IPS-18c (cell line): Measurements from ENCODE around the gene RNF168.
"Not testable (repeated sequence)": the region's sequence is repeated elsewhere in the genome, so short reads cannot be mapped to it uniquely, and the experiment has no call there.

Experiments
- H3K4me3 ChIP-seq: 2 replicates; pipeline ENCODE4 v1.7.0; 2013; ENCODE audit warnings: low read depth, mild to moderate bottlenecking, low read length, moderate library complexity; ENCODE audit not compliant: insufficient read depth
- H3K9me3 ChIP-seq: one replicate; pipeline ENCODE4 v1.6.1; 2013; ENCODE audit warnings: mild to moderate bottlenecking, low read length, moderate library complexity; ENCODE audit not compliant: control insufficient read depth, insufficient read depth

RNF168 gene

DNA sequence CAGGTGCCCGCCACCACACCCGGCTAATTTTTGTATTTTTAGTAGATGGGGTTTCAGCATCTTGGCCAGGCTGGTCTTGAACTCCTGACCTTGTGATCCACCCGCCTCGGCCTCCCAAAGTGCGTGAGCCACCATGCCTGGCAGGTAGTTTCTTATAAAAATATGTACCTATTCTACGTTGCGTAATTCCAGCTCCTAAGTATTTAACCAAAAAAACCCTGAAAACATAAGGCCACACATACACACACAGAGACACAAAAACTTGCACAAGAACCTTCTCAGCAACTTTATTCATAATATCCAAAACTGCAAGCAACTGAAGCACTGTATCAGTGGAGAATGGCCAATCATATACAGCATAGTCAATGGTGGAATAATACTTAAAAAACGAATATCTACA is 5.3 kb downstream of the RNF168 start:
- Histone ChIP-seq H3K9me3 (peaks cover under 1% of the 10 kb centered on the region), H3K4me3 (no peak overlapping the region)

DNA sequence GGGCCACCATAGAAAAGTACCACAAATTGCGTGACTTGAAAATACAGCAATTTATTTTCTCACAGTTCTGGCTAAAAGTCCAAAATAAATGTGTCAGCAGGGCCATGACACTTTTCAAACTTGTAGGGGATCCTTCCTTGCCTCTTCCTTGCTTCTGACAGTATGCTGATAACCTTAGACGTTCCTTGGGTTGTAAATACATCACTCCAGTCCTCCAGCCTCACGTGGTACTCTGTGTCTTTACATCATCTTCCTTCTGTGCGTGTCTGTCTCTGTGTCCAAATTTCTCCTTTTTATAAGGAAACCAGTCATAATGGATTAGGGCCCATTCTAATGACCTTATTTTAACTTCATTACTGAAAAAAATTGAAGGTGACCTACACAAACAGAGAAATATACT is 7.4 kb downstream of the RNF168 start:
- Histone ChIP-seq H3K4me3 (no peak overlapping the region), H3K9me3 (no peaks in the 10 kb centered on the region)

DNA sequence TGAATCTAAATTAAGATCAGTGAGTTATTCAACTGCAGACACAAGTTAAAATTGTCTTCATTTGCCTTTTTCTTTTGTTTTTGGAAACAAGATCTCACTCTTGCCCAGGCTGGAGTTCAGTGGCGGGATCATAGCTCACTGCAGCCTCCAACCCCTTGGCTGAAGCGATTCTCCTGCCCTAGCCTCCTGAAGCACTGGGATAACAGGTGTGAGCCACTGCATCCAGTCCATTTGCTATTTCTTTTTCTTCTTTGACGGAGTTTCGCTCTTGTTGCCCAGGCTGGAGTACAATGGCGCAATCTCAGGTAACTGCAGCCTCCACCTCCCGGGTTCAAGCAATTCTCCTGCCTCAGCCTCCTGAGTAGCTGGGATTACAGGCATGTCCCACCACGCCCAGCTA is 10.3 kb downstream of the RNF168 start:
- Histone ChIP-seq H3K4me3 (no peak overlapping the region), H3K9me3 (no peaks in the 10 kb centered on the region)

DNA sequence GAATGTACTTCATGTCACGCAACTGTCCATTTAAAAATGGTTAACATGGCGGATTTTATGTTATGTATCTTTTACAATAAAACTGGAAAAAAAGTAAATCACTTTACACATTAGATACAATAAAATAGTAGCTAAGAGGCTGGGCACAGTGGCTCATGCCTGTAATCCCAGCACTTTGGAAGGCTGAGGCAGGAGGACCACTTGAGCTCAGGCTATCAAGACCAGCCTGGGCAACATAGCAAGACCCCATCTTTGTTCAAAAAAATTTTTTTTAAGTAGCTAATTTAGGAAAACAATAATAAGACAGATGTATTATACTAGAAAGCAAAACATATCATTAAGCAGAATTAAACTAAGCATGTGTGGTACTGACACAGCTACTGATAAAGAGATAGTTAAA is 11.5 kb downstream of the RNF168 start:
- Histone ChIP-seq H3K9me3 (no peaks in the 10 kb centered on the region), H3K4me3 (no peak overlapping the region)

DNA sequence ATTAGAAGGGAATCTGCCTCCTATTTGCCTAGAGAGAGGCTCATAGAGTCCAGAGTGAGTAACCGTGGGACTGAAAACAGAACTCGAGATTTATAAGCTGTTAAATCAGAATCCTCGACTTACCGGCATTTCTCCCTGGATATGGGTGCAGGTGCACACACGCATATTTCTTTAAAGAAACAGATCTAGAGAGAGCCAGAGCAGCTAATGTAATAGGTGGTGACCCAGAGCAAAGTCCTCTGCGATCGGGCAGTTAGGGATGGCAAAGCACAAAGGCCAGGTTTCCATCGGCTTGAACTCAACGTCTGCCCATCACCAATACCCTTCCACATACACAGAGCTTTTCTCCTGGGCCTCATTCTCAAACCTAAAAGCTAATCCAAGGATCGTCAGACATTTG is 13.8 kb downstream of the RNF168 start:
- Histone ChIP-seq H3K9me3 (no peaks in the 10 kb centered on the region), H3K4me3 (no peak overlapping the region)

DNA sequence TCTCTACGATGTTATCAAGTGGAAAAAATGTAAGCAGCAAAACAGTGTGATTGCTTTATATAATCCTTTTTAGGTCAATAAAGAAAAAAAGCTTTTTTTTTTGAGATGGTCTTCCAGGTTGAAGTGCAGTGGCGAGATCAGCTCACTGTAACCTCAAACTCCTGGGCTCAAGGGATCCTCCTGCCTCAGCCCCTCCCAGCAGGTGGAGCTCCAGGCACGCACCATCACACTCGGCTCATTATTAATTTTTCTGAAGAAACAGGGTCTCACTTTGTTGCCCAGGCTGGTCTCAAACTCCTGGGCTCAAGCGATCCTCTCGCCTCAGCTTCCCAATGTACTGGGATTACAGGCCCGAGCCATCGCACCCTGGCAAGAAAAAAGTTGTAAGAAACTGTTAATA is 17.3 kb downstream of the RNF168 start:
- H3K9me3 ChIP-seq = no peaks in the 10 kb centered on the region
- H3K4me3 ChIP-seq = no peak overlapping the region

DNA sequence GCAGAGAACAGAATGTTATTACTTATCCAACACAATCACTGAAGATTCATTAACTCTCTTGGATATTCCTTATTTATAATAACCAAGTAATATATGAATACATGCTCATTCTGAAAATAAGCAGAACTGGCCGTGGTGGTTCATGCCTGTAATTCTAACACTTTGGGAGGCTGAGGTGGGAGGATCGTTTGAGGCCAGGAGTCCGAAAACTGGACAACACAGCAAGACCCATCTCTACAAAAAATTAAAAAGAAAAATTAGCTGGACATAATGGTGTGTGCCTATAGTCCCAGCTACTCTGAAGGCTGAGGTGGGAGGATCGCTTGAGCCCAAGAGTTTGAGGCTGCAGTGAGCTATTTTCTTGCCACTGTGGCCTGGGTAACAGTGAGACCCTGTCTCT is 25.9 kb downstream of the RNF168 start:
- Histone ChIP-seq H3K4me3 (no peak overlapping the region), H3K9me3 (no peaks in the 10 kb centered on the region)

DNA sequence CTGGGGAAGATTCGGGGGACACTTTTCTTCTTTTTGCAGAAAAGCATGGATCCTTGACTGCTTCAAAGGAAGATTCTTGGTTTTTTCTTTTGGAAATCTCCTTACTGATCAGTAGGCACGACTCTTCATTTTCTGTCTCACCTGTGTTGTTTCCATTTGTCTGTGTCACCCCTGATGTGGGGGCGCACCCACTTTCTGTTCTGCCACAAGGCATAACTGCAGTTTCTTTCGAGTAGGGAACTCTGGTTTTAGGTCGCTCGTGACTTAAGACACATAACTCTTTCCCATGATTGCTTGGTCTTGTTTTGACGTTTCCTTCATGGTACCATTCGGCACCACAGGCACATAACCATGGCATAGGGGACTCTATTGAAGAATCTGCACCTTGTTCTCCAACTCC is 31.3 kb downstream of the RNF168 start:
- Histone ChIP-seq H3K9me3 (no peaks in the 10 kb centered on the region), H3K4me3 (no peak overlapping the region)

DNA sequence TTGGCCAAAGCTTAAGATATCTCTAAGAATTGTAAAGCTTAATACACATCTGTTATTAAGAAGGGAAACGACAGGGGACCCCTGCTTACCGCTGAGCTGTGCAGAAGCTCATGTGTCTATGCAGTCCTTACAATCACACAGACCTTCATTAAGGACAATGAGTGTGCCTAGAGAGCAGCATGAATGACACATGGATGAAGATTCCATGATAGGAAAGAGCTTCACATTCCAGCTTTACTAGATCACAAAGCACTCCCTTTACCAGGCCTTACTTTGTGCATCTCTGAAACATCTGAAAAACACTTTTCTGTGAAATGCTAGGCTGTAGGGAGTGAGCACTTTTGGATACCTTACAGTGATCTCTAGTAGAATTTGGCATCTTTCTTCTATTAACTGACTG is 32.0 kb downstream of the RNF168 start:
- Histone ChIP-seq H3K9me3 (no peaks in the 10 kb centered on the region), H3K4me3 (no peak overlapping the region)

DNA sequence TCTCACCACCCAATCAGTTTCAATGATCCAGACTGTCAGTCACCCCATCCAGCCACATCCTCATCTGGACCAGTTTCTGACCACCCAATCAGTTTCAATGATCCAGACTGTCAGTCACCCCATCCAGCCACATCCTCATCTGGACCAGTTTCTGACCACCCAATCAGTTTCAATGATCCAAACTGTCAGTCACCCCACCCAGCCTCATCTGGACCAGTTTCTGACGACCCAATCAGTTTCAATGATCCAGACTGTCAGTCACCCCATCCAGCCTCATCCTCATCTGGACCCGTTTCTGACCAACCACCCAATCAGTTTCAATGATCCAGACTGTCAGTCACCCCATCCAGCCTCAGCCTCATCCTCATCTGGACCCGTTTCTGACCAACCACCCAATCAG is 33.4 kb downstream of the RNF168 start:
- H3K9me3 ChIP-seq, H3K4me3 ChIP-seq: not testable (repeated sequence)

DNA sequence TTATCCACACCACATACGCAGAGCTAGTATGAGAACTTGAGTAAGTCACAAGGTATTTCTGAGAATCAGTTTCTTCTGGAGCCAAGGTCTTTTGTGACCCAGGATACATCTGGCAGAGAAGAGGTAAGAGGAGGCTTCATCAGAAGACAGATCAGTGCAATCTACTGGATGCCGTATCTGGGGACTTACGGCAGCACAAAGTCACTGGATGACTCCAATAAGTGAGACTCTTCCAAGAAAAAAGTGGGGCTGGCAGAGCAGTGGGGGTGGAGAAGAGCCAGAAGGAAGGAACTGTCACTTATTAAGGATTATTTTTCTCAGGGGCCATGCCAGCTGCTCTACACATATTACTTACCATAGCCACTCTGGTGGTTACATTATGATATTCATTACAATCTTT is 39.8 kb downstream of the RNF168 start:
- no peaks in the 10 kb centered on the region for H3K9me3 ChIP-seq
- no peak overlapping the region for H3K4me3 ChIP-seq

DNA sequence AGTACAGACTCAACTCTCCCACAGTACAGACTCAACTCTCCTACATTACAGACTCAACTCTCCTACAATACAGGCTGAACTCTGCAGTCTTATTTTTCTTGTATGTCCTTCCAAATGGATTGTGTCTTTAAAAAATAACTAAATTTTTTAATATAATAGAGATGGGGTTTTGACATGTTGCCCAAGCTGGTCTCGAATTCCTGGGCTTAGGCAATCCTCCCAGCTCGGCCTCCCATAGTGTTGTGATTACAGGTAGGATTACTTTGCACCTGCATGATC is 40.2 kb downstream of the RNF168 start:
- H3K4me3 ChIP-seq = no peak overlapping the region
- H3K9me3 ChIP-seq = no peaks in the 10 kb centered on the region

DNA sequence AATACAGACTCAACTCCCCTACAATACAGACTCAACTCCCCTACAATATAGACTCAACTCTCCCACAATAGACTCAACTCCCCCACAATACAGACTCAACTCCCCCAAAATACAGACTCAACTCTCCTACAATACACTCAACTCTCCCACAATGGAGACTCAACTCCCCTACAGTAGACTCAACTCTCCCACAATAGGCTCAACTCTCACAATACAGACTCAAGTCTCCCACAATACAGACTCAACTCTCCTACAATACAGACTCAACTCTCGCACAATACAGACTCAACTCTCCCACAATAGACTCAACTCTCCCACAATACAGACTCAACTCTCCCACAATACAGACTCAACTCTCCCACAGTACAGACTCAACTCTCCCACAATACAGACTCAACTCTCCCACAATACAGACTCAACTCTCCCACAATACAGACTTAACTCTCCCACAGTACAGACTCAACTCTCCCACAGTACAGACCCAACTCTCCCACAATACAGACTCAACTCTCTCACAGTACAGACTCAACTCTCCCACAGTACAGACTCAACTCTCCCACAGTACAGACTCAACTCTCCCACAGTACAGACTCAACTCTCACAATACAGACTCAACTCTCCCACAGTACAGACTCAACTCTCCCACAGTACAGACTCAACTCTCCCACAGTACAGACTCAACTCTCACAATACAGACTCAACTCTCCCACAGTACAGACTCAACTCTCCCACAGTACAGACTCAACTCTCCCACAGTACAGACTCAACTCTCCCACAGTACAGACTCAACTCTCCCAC is 40.7 kb downstream of the RNF168 start:
- H3K9me3 ChIP-seq, H3K4me3 ChIP-seq: not testable (repeated sequence)

DNA sequence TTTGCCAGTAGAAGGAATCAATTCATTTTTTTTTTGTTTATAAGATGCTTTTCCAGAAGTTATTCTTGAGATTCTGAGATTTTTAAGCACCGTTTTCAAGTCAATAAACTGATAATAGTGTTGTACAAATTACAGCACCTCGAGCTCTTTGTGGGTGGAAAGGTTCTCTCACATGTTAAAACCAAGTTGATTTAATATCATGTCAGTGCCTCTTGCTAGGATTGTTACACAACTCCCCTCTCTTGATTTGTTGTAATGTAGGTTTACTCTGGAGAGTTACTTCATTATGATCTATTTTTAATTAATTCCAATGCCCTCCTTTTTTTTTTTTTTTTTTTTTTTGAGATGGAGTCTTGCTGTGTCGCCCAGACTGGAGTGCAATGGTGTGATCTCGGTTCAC is 45.5 kb downstream of the RNF168 start:
- Histone ChIP-seq H3K4me3 (no peak overlapping the region), H3K9me3 (no peaks in the 10 kb centered on the region)

DNA sequence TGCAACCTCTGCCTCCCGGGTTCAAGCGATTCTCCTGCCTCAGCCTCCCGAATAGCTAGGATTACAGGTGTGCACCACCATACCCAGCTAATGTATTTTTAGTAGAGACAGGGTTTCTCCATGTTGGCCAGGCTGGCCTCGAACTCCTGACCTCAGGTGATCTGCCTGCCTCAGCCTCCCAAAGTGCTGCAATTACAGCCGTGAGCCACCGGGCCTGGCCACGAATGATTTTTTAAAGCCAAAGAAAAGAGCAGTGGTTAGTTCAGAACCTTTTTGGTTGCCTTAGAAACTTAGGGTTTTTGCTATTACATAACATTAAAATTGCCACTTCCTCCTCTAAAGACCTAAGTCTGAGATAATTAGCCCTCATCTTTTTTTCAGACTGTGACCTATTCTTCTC is 46.1 kb downstream of the RNF168 start:
- H3K9me3 ChIP-seq, H3K4me3 ChIP-seq: not testable (repeated sequence)

DNA sequence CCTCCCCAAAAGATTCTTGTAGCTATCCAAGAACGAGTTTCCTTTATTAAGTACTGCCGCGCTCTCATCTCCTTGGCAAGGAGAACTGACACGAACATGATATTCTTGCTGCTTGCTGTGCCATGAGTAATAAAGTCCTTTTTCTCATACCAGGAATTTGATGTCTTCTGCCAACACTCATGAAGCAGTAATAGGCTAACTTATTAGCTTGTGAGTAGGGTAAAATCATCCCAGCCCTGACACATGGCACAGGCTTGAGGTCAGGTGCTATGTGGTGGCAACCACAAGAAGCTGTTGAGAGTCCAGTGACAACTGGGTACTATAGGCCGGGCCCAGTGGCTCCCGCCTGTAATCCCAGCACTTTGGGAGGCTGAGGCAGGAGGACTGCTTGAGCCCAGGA is 48.6 kb downstream of the RNF168 start:
- H3K4me3 ChIP-seq = no peak overlapping the region

DNA sequence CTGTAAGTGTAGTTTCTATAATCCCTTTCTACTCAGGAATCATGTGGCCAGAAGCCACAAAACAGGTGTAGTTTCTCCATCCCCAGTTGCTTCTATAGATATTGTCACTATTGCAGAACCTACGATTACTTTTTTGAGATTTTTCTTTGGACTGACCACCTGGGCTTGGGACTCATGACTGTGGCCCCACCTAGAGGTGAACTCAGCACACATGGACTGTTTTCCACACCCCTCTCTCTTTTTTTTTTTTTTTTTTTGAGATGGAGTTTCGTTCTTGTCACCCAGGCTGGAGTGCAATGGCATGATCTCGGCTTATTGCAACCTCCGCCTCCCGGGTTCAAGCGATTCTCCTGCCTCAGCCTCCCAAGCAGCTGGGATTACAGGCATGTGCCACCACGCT is 58.2 kb downstream of the RNF168 start:
- H3K4me3 ChIP-seq, H3K9me3 ChIP-seq: not testable (repeated sequence)

More for the DNA sequence above, 48.6 kb downstream of the RNF168 start:
- no peaks in the 10 kb centered on the region for H3K9me3 ChIP-seq

DNA sequence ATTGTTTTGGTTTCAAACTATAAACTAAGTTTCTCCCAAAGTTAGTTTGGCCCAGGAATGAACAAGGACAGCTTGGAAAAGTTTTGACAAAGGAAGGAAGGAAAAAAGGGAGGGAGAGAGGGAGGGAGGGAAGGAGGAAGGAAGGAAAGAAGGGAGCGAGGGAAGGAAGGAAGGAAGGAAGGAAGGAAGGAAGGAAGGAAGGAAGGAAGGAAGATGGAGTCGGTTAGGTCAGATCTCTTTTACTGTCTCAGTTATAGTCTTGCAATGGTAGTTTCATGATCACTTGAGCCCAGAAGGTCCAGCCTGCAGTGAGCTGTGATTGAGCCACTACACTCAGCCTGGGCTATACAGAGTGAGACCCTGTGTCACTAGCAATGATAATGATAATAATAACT is 59.1 kb downstream of the RNF168 start:
- H3K9me3 ChIP-seq = no peaks in the 10 kb centered on the region
- H3K4me3 ChIP-seq = no peak overlapping the region

DNA sequence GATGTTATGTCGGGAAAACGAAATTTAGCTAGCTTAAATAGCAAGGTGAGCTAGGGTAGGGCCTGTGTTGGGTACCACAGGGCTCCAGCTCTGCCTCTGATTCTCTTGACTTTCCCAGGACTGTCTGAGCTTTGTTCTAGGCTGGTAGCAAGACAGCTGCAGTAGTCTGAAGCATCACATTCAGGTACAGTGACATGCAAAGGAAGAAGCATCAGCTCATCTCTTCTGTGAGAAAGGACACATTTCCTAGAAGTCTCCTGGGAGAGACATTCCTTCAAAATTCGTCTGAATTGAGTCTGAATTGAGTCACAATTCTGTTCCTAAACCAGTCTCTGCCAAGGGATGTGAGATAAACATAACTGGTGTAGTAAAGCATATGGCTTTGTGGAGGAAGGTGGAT is 62.9 kb downstream of the RNF168 start:
- Histone ChIP-seq H3K9me3 (no peaks in the 10 kb centered on the region), H3K4me3 (no peak overlapping the region)
